ENCODE measurements around the gene DOCK8. TPM values are rescaled to one million over a fixed set of nuclear protein-coding genes. Genes with fewer than 3 reads are reported as not detected.

DOCK8 gene
- total RNA-seq, 1 donor from 2014 or later: 0.54 TPM

- H3F3A ChIP-seq (ENCODE audit: low read depth): no peaks in the 10 kb centered on the region
- H3K36me3 Mint-ChIP-seq: no peaks in the 10 kb centered on the region
- H3K9me3 ChIP-seq (ENCODE audit: low read depth): no peaks in the 10 kb centered on the region
- H3K27me3 ChIP-seq: no peaks in the 10 kb centered on the region
- H3K36me3 ChIP-seq: no peaks in the 10 kb centered on the region
- no peak overlapping the region for H3K27ac Mint-ChIP-seq
- no peak overlapping the region for H2AFZ ChIP-seq (replicated peaks)
- no peaks in the 10 kb centered on the region for H3K4me1 Mint-ChIP-seq
- H3K27ac ChIP-seq: no peak overlapping the region
- H3K27me3 Mint-ChIP-seq (ENCODE audit: insufficient read depth, low read depth): no peaks in the 10 kb centered on the region
- no peak overlapping the region for H3K4me3 Mint-ChIP-seq
- no peak overlapping the region for H3K4me3 ChIP-seq
- no peak for DNase-seq (ENCODE audit: low spot score)
- no peak overlapping the region for H3K9ac ChIP-seq
- no peak overlapping the region for H3K4me2 ChIP-seq
- H3K9me3 Mint-ChIP-seq: no peaks in the 10 kb centered on the region
- H4K20me1 ChIP-seq (ENCODE audit: low read depth): no peaks in the 10 kb centered on the region
- H3K79me2 ChIP-seq (ENCODE audit: low read depth): no peaks in the 10 kb centered on the region
- H3K4me1 ChIP-seq: no peaks in the 10 kb centered on the region
- TF ChIP-seq CTCF (IDR thresholded peaks at IDR 0.05): no peak
- no peak for TF ChIP-seq EZH2 (IDR thresholded peaks at IDR 0.05)
- no peak for TF ChIP-seq EZH2phosphoT487 (IDR thresholded peaks at IDR 0.05)
Measured at GRCh38 chr9:297104-297972, 82.7 kb downstream of the DOCK8 start.

- no peaks in the 10 kb centered on the region for H3K79me2 ChIP-seq (ENCODE audit: low read depth)
- Mint-ChIP-seq H3K36me3 (no peaks in the 10 kb centered on the region), H3K27ac (no peak overlapping the region), H3K4me1 (no peaks in the 10 kb centered on the region), H3K27me3 (ENCODE audit: insufficient read depth, low read depth) (peaks cover under 1% of the 10 kb centered on the region), H3K4me3 (no peak overlapping the region), H3K9me3 (no peaks in the 10 kb centered on the region)
- no peaks in the 10 kb centered on the region for H3K9me3 ChIP-seq (ENCODE audit: low read depth)
- no peak overlapping the region for H3K4me3 ChIP-seq
- H3K36me3 ChIP-seq: no peaks in the 10 kb centered on the region
- no peaks in the 10 kb centered on the region for H3F3A ChIP-seq (ENCODE audit: low read depth)
- no peaks in the 10 kb centered on the region for H3K4me1 ChIP-seq
- no peak overlapping the region for H2AFZ ChIP-seq (replicated peaks)
- TF ChIP-seq EZH2 (IDR thresholded peaks at IDR 0.05) (no peak), EZH2phosphoT487 (IDR thresholded peaks at IDR 0.05) (no peak)
- H3K27me3 ChIP-seq: no peaks in the 10 kb centered on the region
- no peak overlapping the region for H3K27ac ChIP-seq
- H3K9ac ChIP-seq: no peak overlapping the region
- H3K4me2 ChIP-seq: no peak overlapping the region
- no peaks in the 10 kb centered on the region for H4K20me1 ChIP-seq (ENCODE audit: low read depth)
- no peak for DNase-seq (ENCODE audit: low spot score)
Measured at GRCh38 chr9:303502-303901, 88.8 kb downstream of the DOCK8 start.

GRCh38 chr9:304106-304505 is 89.4 kb downstream of the DOCK8 start:
- Histone ChIP-seq H3K4me3 (no peak overlapping the region), H4K20me1 (ENCODE audit: low read depth) (no peaks in the 10 kb centered on the region), H3K9ac (no peak overlapping the region), H3K27ac (no peak overlapping the region), H3K36me3 (no peaks in the 10 kb centered on the region), H3K9me3 (ENCODE audit: low read depth) (no peaks in the 10 kb centered on the region), H3F3A (ENCODE audit: low read depth) (no peaks in the 10 kb centered on the region), H2AFZ (replicated peaks) (no peak overlapping the region), H3K4me2 (no peak overlapping the region), H3K79me2 (ENCODE audit: low read depth) (no peaks in the 10 kb centered on the region), H3K4me1 (no peaks in the 10 kb centered on the region), H3K27me3 (no peaks in the 10 kb centered on the region)
- H3K9me3 Mint-ChIP-seq: no peaks in the 10 kb centered on the region
- TF ChIP-seq EZH2 (IDR thresholded peaks at IDR 0.05) (no peak), EZH2phosphoT487 (IDR thresholded peaks at IDR 0.05) (no peak), CTCF (IDR thresholded peaks at IDR 0.05) (no peak)
- no peak for DNase-seq (ENCODE audit: low spot score)
- H3K27ac Mint-ChIP-seq: no peak overlapping the region
- H3K4me3 Mint-ChIP-seq: no peak overlapping the region
- no peaks in the 10 kb centered on the region for H3K4me1 Mint-ChIP-seq
- H3K27me3 Mint-ChIP-seq (ENCODE audit: insufficient read depth, low read depth): peaks cover 2% of the 10 kb centered on the region
- H3K36me3 Mint-ChIP-seq: no peaks in the 10 kb centered on the region

Data from neural progenitor cell (in vitro differentiated cells).